Measurements from ENCODE around the gene GDPD2.

- TF ChIP-seq GATA2 (IDR thresholded peaks at IDR 0.05; ENCODE audit: low read depth, low read length): no peak
- TF ChIP-seq GATA3 (IDR thresholded peaks at IDR 0.05; ENCODE audit: low read depth, low read length): no peak
Measured at GRCh38 chrX:70468709-70469108, 45.6 kb downstream of the GDPD2 start.
